ENCODE results near the gene ELAVL1.

Gene ELAVL1

DNA sequence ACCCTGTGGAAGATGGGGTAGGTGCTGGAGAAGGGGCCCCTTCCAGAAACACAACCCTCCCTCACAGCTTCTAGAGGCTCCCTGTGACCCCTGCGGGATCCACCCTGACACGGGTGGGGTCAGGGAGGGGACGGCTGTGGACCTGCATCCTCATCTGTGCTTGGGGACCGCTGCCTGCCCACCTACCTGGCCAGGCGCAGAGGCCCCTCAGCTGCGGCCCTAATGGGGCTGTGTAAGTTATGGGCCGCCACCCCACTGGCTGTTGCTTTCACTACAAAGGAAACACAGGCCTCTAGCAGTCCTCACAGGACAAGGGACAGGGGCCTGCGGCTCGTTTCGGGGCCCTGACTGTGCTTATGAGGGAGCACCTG, 72.5 kb downstream of the ELAVL1 start:
- no peak for DNase-seq

DNA sequence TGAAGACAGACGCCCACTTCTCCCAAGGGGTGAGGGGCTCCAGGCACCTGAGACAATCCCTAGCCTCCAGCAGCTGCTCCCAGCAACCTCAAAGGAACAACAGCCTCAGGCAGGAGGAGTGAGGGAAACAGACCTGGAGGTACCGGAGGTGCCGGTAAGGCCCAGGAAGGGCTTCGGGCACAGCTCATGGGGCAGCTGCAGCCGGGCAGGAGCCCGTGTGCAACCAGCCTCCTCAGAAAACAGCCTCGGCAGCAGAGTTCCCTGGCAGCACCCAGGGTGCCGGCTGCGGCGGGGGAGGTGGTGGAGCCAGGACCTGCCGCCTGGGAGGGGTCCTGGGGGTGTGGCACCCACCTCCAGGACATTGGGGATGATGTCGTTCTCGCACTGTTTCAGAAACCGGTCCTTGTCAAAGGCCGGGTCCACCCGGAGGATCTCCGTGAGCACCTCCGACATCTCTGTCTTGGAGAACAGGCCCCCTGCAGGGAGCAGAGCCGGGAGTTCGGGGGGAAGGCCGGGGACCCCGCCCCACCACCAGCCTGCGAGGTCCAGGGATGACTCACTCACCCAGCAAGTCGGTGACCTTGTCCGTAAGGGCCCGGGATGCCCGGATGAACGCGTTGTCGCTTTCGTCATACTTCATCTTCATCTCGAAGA, 73.0 kb downstream of the ELAVL1 start:
- no peak for DNase-seq

GRCh38 chr19:7931221-7932061, 74.0 kb downstream of the ELAVL1 start:
- no peak for DNase-seq

DNA sequence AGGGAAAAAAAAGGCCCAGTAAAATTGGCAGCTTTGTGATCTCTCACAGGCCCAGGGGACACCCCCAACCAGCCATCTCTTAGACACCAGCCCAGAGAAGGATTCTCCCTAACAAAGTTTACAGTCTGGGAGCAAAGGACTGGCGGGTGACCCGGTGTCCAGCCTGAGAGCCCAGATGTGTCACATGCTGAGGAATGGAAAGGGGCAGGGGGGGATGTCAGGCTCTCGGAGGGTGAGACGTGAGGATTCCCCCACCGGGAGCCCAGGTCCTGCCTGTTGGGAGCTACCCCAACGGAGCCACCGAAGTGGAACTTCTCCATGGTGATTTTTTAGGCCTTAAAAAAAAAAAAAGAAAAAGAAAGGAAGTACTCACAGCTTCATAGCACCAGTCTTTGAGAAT, 74.7 kb downstream of the ELAVL1 start:
- DNase-seq, result no peak

- DNase-seq, result peak; percentile 26
Measured at GRCh38 chr19:7930030-7930429, 75.4 kb downstream of the ELAVL1 start.

DNA sequence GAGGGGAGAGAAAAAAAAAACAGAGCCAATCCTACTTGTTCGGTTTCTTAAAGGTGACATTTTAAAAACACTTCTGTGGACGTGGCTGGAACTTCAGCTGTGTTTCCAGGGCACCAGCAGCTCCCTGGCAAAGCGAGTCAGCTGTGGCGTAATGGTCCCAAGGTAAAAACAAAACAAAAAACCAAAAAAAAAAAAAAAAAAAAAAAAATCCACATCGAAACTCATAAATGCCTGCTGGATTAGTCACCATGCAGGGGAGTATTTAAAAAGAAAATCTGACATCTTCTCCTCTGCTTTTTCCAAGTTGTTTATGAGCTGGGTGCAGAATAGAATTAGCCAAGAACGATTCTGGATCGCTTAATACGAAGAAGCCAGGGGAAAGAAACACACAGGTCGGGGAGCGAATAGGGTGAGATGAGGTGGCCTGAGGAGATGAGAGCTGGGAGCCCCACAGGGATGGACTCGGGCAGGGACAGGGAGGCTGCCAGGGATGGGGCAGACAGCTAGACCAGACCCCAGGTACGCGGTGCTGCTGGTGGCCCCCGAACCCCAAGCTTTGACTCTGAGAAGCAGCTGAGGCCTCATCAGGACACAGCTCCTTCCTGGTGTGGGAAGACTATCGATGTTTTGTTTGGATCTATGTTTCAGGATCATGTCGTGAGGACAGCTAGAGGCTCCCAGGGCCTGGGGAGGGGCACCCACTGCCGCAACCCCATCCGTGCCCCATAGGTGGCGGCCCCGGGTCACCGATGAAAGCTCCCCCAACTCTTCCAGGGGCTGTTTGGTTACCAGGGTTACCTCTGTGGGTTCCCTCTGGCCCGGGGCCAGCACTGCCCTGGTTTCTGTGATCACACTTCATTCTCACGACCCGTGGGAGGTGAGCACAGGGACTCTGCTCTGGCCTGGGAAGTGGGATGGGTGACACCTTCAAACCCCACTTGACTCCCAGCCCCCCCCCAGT, 76.4 kb downstream of the ELAVL1 start:
- peak; percentile 87 for DNase-seq

DNA sequence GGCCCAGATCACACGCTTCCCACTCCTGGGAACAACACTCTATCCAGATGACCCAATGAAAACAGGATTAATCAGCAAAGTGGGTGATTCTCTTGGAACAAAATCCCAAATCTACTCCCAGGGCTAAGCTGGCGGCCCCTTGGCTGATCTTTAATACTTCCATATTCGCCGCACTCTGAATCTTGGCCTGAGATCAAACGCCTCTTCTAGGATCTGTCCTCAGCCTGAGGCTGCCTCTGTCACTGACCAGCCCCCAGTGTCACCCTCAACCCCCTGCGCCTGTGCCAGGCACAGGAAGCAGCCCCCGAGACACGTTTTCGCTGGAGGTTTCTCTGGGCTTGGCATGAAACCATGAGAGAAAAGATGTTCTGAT, 77.1 kb downstream of the ELAVL1 start:
- DNase-seq, result no peak

GRCh38 chr19:7927605-7928333, 77.7 kb downstream of the ELAVL1 start:
- DNase-seq, result no peak

GRCh38 chr19:7926727-7927604, 78.5 kb downstream of the ELAVL1 start:
- DNase-seq, result no peak

GRCh38 chr19:7926021-7926726, 79.3 kb downstream of the ELAVL1 start, which contains the start of gene CTXN1:
CTXN1 (minus strand) TSS chr19:7926135; CDS start chr19:7925538, 597 bp downstream.
- peak; percentile 58 for DNase-seq

DNA sequence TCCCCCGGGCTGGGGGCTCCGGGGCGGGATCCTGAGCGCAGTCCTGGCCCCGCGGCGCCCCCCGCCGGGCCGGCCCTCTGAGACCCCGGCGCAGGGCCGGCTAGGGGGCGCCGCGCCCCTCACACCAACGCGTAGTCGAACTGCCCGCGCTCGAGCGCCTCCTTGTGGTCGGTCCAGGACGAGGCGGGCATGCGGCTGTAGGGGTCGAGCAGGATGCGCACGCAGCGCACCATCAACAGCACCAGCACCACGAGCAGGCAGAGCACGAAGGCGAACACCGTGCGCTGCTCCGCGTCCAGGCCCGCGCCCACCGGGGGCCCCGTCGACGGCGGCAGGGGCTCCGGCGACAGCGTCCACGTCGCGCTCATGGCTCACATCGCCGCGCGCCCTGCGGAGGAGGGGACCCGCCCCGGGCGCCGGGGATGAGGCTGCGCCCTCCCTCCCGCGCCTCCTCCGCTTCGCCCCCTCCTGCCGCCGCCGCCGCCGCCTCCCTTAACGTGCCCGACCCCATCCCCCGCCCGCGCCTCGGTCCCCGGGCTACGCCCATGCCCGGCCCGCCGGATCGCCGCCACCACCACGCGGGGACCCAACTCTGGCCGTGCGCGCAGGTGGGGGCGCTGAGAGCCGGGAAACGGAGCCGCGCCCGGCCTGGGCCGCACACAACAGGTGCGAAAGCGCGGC, 80.1 kb downstream of the ELAVL1 start:
- DNase-seq, result peak; percentile 78

- DNase-seq, result no peak
Measured at GRCh38 chr19:7924651-7925170, 80.7 kb downstream of the ELAVL1 start.

- DNase-seq, result no peak
Measured at GRCh38 chr19:7924241-7924640, 81.2 kb downstream of the ELAVL1 start.

DNA sequence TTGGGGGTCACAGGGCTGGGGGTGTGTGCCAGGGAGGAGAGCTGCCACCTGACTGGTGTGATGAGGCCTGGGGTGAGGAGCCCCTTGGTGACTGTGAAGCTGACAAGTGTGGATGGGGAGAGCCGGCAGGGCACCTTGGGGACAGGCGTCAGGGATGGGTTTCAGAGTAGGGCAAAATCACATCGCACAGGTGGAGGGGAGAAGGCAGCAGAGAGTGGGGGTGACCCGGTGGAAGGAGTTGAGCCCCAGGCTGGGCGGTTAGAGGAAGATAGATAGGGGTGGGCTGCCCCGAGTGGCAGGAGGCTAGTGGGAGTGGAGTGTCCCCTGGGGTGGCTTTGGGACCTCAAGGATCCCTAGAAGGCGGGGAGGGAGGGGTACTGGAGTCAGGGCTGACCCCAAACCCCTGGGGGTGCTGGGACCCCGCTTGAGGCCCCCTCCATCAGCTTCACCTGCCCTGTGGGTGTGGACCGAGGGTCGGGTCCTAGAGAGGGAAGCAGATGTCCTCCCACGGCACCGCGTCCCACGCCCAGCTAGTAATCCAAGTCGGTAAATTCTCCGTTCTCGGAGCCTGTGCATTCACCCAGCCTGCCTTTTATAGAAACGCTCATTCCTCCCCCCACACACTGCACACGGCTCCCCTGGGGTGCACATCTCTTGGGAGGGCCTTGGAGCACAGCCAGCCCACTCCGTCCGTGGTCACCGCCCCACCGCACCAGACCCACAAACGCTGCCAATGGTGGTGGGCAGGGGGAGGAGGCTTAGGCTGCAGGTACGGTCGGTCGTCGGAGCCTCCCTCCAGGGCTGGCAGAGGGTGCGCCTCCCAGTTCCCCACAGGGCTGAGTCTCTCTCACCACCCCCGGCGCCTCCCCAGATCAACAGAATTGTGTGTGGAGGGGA, 81.9 kb downstream of the ELAVL1 start:
- DNase-seq, result no peak

GRCh38 chr19:7922836-7923195, 82.6 kb downstream of the ELAVL1 start:
- DNase-seq, result no peak

DNA sequence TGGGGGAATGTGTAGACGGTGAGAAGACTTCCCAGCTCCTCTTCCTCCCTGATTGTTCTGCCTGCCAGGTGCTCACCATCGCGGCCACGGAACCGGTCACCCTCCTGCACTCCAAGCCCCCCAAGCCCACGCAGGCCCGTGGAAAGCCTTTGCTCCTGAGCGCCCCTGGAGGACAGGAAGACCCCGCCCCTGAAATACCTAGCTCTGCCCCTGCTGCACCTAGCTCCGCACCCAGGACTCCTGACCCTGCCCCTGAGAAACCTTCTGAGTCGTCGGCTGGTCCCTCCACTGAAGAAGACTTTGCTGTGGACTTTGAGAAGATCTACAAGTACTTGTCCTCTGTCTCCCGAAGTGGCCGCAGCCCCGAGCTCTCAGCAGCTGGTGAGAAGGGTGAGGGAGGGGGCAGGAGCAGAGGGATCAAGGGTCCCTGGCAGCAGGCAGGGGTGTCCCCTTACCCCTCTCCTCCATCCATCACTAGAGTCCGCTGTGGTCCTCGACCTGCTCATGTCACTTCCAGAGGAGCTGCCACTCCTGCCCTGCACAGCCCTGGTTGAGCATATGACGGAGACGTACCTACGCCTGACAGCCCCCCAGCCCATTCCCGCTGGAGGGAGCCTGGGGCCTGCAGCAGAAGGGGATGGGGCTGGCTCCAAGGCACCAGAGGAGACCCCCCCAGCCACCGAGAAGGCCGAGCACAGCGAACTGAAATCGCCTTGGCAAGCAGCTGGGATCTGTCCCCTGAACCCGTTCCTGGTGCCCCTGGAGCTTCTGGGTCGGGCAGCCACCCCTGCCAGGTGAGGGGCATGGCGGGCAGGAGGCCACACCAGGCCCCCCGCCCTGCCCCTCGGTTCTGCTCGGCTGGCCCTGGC, 83.2 kb downstream of the ELAVL1 start:
- no peak for DNase-seq

DNA sequence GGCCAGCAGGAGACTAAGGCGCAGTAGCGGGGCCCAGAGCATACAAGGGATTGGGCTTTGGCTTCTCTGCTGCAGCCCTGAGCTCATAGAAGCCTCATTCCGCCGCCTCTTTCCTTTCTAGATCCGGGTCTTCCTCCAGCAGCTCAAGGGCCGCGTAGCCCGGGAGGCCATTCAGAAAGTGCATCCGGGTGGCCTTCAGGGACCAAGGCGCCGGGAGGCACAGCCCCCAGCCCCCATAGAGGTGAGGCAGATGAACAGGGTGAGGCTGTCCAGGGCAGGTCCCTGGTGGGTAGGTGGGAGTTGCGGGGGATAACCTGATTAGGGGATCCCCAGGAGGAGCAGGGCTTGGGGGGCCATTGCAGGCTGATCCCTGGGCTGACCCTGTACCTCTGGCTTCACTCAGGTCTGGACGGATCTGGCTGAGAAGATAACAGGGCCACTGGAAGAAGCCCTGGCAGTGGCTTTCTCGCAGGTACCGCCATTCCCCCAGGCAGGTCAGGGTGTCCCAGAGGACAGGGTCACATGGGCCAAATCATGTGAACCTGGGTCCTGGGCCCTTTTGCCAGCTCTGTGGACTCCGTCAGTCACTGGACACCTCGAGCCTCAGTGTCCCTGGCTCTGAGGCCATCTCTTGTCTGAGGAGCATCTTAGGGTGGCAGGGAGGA, 84.0 kb downstream of the ELAVL1 start:
- DNase-seq, result no peak
